CD1c-positive myeloid dendritic cell (primary cell): Measurements from ENCODE around the gene MYO3B.
"Not testable (repeated sequence)": the region's sequence is repeated elsewhere in the genome, so short reads cannot be mapped to it uniquely, and the experiment has no call there.

Experiments used
- DNase-seq: peaks from one replicate; pipeline ENCODE4 v3.0.0-alpha.2; 2016; ENCODE audit errors: extremely low spot score

MYO3B gene

DNA sequence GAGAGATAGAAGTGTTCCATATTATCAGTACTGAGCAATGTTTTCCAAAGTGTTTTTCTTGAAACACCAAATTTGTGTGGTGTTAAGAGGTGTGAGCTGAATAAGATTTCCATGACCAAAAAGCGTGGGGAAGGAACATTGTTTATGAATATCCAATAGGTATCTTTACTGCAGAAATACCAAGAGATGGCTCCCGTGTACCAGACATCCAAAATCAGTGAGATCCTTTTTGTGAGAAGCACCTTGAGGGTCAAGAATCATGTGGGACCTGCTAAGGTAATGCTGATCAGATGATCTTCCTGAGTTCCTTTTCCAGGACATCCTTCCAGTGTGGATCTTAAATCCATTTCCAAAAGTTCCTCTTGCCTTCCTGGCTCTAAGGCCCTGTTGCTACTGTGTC lies 246.0 kb downstream of the MYO3B start:
- no peak for DNase-seq

DNA sequence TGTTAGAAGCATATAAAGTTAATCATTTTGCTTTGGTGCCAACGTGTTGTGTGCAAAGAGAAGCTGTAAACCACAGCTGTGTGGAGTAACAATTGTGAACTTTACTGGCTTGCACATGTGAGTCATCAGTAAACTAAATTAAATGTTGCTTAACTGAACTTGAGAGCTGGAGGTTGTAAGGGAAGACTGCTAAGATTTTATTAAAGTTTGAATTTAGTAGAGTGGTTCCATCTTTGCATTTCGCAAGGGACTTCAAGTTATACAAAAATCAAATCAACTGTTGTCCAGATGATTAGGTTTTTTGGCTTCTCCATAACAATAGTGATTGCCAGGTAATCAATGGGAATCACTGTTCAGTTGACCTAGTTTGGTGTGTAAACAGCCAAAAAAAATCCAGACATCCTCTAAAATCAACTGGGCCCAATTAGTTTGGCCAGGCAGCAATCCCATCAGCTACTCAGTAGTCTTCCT lies 247.4 kb downstream of the MYO3B start:
- no peak for DNase-seq

- no peak for DNase-seq
Measured at GRCh38 chr2:170428868-170429267, 250.9 kb downstream of the MYO3B start.

DNA sequence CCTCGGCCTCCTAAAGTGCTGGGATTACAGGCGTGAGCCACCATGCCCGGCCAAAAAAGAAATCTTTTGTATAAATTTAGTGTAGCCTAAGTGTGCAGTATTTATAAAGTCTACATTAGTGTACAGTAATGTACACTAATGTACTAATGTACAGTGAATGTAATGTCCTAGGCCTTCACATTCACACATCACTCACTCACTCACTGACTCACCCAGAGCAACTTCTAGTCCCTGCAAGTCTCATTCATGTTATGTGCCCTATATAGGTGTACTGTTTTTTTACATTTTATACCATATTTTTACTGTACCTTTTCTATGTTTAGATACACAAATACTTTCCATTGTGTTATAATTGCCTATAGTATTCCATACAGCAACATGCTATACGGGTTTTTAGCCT lies 254.9 kb downstream of the MYO3B start:
- no peak for DNase-seq

DNA sequence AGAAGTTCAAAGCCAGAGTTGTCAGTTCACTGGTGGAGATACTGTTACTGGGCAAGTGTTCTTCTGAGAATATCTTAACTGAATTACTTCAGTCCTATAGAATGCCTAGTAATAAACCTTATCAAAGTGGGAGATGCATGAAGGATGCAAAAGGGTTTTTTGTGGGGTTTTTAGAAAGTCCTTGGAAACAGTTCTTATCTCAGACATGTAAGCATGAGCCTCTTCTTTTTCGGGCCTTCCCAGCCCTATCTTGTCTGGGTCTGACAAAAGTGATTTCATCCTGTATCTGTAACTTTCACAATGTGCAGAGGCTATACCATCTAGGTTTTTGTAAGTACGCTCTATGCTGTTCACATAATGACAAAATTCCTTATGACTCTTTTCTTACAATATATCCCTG lies 255.5 kb downstream of the MYO3B start:
- DNase-seq = no peak

DNA sequence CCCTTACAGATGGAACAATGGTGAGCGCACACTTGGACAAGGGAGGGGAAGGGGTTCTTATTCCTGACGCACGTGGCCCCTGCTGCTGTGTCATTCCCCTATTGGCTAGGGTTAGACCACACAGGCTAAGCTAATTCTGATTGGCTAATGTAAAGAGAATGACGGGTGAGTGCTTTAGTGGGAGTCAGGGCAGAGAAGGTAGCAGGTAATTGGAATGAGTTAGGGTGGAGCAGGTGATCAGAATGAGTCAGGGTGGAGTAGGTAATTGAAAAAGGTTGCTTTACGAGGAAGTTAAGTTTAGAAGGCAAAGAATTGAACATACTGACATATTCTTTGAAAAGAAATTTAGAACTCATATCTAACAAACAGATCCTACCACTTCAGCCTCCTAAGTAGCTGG lies 256.4 kb downstream of the MYO3B start:
- DNase-seq = not testable (repeated sequence)

- DNase-seq = no peak
Measured at GRCh38 chr2:170434900-170435621, 257.1 kb downstream of the MYO3B start.

DNA sequence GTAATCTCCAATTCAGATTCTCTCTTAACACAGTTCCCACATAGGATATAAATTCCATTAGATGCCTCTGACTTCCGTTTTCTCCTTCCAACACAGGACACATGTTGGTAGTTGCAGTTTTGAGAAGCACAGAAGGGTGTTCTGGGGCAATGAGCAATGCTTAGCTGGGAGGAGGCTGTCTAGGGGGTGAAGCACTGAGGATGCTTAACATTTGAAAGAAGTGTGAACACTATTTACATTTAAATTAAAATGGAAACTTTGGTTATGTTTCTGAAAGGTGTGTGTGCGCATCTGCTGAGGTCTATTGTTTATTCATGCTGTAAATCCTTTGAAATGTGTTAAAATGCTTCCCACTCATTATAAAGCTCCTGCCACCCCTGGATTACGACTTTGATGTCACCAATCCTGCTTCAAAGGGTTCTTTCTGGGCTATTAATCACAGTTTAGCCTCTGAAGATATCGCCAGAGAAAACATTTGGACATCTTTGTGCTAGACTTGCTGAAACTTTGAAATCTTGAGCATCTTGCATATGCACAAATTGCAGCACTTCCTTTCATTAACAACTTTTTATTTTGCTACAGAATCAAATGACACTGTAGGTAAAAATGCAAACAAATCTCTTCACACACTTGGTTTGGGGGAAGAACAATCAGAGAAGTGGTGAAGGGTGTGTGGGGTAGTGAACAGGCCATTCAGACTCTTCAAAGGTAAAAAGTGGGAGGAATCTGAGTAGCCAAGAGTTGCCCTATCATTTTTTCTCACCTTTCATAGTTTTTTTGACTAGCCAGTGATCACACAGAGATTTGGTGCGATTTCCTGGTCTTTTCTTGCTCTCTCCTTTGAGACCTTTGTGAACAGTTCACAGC lies 258.4 kb downstream of the MYO3B start:
- DNase-seq = no peak

DNA sequence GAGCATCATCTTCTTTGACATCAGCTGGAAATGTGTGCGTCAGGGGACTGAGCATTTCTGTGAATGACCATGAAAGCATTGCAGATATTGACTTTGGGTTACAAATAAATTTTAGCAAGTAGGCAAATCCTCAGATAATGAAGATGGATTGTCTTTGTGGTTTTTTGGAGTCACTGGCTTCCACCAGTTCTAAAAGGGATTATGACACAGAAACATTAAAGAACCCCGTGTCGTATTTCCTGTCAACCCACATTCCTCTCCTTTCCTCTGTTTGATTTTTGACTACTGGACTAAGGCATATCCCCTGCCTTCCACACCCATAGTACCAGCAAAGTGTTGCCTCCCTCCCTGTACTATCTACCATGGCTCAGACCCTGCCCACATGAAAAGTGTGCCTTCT lies 268.1 kb downstream of the MYO3B start:
- no peak for DNase-seq

- DNase-seq = no peak
Measured at GRCh38 chr2:170449034-170449433, 271.1 kb downstream of the MYO3B start.

- no peak for DNase-seq
Measured at GRCh38 chr2:170454471-170455372, 276.8 kb downstream of the MYO3B start.

GRCh38 chr2:170455617-170456426 lies 277.9 kb downstream of the MYO3B start:
- no peak for DNase-seq

DNA sequence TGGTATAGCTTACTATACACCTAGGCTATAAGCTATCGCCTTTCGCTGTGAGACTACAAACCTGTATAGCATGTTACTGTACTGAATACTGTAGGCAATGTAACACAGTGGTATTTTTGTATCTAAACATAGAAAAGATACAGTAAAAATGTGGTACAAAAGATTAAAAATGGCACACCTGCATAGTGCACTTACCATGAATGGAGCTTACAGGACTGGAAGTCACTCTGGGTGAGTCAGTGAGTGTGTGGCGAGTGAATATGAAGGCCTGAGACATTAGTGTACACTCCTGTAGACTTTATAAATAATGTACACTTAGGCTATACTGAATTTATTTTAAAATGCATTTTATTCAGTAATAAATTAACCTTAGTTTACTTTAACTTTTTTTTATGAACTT lies 279.0 kb downstream of the MYO3B start:
- no peak for DNase-seq

DNA sequence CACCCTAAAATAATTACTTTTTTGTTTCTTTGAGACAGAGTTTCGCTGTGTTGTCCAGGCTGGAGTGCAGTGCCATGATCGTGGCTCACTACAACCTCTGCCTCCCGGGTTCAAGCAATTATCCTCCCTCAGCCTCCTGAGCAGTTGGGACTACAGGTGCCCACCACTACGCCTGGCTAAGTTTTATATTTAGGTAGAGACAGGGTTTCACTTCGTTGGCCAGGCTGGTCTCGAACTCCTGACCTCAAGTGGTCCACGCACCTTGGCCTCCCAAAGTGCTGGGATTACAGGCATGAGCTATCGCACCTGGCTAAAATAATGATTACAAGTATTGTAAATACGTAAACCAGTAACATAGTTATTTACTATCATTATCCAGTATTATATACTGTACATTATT lies 279.8 kb downstream of the MYO3B start:
- DNase-seq = no peak

DNA sequence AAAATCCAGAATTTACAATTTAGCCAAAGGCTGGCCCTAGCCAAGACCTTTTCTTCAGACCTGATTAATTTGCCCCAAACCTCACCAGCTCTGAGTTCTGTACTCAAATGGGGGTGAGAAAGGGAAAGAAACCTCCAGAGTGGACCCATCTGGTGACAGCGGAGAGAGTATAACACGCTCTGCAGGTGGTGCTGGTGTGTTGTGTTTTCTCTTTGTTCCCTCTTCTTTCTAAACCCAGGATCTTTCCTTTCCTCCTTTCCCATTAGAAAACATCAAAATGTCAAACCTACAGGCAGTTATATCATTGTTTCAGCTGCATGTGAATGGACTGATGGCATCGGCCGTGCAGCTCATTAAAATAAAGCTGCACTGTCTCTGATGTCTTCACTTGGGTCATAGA lies 283.9 kb downstream of the MYO3B start:
- no peak for DNase-seq

GRCh38 chr2:170462433-170463205 lies 284.7 kb downstream of the MYO3B start:
- DNase-seq = no peak

GRCh38 chr2:170463206-170463537 lies 285.2 kb downstream of the MYO3B start:
- DNase-seq = no peak

GRCh38 chr2:170464268-170464667 lies 286.3 kb downstream of the MYO3B start:
- no peak for DNase-seq

GRCh38 chr2:170465241-170465640 lies 287.3 kb downstream of the MYO3B start:
- DNase-seq = no peak

DNA sequence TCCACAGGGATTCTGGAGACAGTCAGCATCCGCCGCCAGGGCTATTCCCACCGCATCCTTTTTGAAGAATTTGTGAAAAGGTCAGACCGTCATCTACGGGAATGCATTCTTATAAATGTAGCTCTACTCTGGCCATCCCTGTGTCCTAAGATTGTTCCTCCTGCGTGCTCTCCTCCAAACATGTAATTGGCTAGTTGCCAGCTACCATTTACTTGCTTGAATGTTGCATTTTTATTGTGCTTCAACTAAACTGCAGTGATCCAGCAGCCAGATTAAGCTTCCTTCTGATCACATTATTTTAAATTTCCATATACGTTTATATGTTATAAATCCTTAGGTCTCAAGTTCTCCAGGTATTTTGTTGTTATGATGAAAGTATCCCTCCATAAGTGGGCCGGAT lies 288.7 kb downstream of the MYO3B start:
- DNase-seq = no peak
